Stimulated activated CD8-positive, alpha-beta memory T cell treated with anti-CD3 and anti-CD28 coated beads, Interleukin-4, amount 100 ng/mL, for 24 hours (primary cell): ENCODE data around the gene NPHP4.

Source experiments
- DNase-seq: peaks from one replicate; pipeline ENCODE4 v3.0.0-alpha.2; 2020; ENCODE audit warnings: low read depth

Gene NPHP4

GRCh38 chr1:5850503-5850902 is 141.7 kb downstream of the NPHP4 start:
- DNase-seq, result no peak

DNA sequence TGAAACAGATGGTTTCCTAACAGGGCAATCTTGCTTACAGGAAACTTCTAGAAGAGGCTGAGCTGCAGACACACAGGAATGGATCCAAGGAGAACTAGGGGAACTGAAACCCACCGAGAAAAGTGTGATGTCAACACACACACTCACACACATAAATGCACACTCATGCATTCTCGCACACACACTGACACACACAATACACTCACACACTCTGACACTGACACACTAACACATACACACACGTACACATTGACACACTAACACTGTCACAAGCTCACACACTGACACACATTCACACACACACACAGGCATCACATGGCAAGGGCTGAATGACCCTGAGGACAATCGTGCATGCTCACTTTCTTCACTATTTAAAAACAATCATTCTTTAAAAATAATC is 142.7 kb downstream of the NPHP4 start:
- DNase-seq, result no peak

DNA sequence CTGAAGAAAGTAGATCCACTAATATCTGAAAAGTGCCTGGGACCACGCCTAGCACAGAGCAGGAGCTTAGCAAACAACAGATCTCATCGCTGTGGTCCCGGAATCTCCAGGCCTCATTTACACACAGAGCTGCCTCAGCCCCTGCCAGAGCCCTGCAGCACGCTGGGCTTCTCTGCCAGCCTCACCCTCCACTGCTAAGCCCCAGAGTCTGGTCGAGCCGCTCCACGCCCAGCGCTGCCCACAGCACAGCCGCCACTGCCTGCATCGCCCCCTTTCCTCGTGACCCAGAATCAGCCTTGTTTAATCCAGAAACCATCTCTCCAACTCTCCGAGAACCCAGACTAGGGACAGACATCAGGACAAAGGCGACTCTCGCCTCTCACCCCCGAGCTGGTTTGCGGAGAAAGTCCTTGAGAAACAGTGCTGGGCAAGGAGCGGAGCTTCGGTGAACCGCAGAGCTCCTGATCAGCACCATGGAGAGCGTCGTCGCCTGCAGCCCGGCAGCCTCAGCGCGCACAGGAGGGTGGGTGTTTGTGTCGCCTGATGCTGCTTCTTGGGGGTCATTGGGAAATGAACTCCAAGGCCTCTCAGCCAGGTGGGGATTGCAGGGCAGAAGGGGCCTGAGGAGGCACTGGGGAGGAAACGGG is 145.1 kb downstream of the NPHP4 start:
- no peak for DNase-seq

GRCh38 chr1:5845376-5845775 is 146.8 kb downstream of the NPHP4 start:
- DNase-seq, result no peak

DNA sequence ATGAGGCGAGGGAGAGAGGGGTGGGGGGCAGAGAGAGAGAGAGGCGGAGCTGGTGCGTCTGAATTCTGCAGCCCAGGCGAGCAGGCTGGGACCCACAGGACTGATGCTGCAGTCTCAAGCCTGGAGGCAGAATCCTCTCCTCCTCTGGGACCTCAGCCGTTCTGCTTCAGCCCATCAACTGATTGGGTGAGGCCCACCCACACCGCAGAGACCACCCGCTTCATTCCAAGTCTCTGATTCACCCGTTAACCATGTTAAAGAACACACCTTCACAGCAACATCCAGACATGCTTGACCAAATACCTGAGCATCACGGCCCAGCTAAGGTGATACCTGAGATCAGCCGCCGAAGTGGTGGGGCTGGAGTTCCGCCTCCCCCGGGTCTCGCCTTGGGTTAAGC is 147.8 kb downstream of the NPHP4 start:
- no peak for DNase-seq

- DNase-seq, result no peak
Observed at GRCh38 chr1:5843521-5844096, 148.6 kb downstream of the NPHP4 start.

DNA sequence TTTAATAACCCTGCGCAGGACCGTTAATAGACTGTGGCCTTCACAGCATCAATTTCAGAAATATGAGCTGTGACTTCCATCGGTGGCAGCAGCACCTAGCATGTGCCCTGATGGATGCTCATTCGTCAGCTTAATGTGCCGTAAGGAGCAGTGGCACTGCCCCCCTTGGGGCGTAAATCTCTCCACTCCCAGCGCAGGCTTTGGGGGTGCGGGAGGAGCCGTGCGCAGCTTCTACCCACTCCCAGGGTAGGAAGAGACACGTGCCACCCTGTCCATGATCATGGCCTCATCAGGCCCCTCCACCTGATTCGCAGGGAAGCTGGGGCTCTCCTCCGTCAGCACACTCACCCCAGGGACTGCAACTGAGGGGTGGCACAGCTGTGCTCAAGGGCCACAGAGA is 149.5 kb downstream of the NPHP4 start:
- no peak for DNase-seq

DNA sequence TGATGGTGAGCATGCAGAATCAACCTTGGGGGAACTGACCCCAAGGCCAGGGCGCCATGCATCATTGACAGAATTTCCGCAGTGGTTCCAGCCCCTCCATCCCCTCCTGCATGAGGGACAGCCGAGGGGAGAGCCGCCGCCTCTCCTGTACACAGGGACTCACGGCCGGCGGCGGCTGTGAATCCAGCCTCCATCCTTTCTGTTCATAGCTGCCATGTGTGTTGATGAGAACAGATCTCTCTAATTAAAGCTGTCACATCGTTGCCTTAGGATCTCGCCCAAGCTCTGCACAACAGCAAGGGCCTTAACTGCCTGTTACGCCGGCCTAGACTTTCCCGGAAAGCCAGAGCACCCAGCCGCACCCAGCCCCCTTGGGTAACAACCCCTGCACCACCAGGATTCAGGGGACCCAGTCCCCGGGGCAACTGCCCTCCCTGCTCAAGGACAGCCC is 151.6 kb downstream of the NPHP4 start:
- no peak for DNase-seq

DNA sequence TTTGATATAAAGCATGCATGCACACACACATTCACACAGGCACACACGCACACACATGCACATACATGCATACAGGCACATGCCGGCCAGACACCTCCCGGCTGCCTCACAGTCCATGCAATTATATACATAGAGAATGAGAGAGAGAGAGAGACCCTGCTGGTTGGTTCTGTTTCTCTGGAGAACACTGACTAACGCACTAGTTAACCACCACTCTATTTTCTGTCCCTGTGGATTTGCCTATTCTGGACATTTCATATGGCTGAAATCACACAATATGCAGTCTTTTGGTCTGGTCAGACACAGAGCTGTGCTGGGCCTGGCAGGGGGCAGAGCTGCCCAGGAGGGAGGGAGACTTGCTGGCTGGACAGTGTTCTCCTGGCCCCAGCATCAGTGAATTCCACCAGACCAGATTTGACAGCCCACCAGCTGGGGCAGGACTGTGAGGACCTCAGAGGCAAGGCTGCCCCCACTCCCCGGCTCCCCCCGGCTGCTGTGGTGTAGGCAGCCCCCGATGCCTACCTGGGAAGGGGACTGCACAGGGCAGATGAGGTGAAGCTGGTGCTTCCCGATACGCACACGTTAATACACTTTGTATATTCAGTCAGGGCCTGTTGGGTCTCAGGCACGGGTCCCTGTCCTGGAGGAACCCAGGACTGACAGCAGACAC is 152.2 kb downstream of the NPHP4 start:
- DNase-seq, result no peak

- DNase-seq, result no peak
Observed at GRCh38 chr1:5839161-5839880, 152.9 kb downstream of the NPHP4 start.

GRCh38 chr1:5837976-5838653 is 154.1 kb downstream of the NPHP4 start:
- no peak for DNase-seq

DNA sequence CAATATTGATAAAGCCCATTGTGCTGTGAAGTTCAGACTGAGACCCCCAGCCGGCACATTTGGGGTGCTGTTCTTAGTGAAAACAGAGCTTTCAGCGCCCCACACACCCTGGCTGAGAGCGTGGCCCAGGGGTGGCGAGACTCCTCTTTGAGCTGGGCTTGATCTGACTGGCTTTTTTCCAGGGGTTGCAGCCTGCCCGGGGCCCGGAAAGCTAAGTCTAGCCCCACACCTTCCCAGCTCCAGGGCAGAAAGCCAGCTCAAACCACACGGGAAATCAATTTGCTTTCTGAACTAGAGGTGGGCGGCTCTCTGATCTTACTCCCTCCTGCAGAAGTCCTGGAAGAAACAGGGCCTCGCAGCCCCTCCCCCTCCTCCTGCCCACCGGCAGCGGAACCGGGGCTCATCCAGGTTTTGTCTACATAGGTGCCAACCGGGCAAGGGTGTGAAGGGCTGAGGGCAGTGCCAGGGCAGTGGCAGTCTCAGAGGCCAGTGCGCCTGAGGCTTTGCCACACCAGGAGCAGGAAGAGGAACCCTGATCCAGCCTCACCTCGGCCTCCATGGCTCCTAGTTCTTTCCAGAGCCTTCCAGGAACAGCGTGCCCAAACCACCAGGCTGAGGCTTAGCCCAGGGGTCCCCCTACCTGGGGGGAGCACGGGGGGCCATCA is 155.3 kb downstream of the NPHP4 start:
- DNase-seq, result no peak

DNA sequence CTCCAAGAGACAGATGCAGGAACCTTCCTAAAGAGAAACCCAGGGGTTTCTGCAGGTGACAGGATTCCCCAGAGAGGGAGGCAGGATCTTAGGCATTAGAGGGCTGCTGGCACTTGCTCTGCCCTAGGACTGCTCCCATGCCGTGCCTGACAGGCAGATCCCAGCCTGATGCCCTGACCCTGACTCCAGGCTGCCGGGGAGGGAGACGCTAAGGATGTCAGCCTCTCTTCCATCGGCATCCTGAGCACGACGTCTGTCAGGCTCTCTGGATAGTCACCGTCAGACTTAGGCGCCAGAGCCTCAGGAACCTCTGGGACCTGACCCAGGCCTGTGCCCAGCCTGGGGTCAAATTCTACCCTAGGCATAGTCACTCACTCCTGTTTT is 157.1 kb downstream of the NPHP4 start:
- no peak for DNase-seq

- DNase-seq, result no peak
Observed at GRCh38 chr1:5834477-5835178, 157.6 kb downstream of the NPHP4 start.

- no peak for DNase-seq
Observed at GRCh38 chr1:5833911-5834310, 158.3 kb downstream of the NPHP4 start.

GRCh38 chr1:5832916-5833895 is 159.0 kb downstream of the NPHP4 start:
- no peak for DNase-seq

GRCh38 chr1:5831600-5832335 is 160.5 kb downstream of the NPHP4 start:
- DNase-seq, result no peak

- no peak for DNase-seq
Observed at GRCh38 chr1:5830771-5831599, 161.2 kb downstream of the NPHP4 start.
